ENCODE measurements around the gene PEX5L. TPM values are rescaled to one million over a fixed set of nuclear protein-coding genes. Genes with fewer than 3 reads are reported as not detected.

The PEX5L gene
- total RNA-seq, 4 donors from 2014 or later: 0.13 to 2.0 TPM; not detected in 2

GRCh38 chr3:179945569-179945968 is 91.2 kb downstream of the PEX5L start:
- Histone ChIP-seq H3K4me1 (no peaks in the 10 kb centered on the region), H3K27ac (no peak overlapping the region), H3K9me3 (no peaks in the 10 kb centered on the region), H3K36me3 (no peaks in the 10 kb centered on the region), H3K27me3 (no peaks in the 10 kb centered on the region), H3K4me3 (replicated peaks in 1 of 3) (no peak overlapping the region)
- TF ChIP-seq POLR2A (IDR thresholded peaks at IDR 0.05): no peak
- TF ChIP-seq, protein P1, sequence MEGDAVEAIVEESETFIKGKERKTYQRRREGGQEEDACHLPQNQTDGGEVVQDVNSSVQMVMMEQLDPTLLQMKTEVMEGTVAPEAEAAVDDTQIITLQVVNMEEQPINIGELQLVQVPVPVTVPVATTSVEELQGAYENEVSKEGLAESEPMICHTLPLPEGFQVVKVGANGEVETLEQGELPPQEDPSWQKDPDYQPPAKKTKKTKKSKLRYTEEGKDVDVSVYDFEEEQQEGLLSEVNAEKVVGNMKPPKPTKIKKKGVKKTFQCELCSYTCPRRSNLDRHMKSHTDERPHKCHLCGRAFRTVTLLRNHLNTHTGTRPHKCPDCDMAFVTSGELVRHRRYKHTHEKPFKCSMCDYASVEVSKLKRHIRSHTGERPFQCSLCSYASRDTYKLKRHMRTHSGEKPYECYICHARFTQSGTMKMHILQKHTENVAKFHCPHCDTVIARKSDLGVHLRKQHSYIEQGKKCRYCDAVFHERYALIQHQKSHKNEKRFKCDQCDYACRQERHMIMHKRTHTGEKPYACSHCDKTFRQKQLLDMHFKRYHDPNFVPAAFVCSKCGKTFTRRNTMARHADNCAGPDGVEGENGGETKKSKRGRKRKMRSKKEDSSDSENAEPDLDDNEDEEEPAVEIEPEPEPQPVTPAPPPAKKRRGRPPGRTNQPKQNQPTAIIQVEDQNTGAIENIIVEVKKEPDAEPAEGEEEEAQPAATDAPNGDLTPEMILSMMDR (IDR thresholded peaks at IDR 0.05): no peak
- WGBS, 2 donors: 73 to 79% methylated on average over 7 of the region's 7 CpGs
- intact Hi-C loops (cut with DNase I): no loop called here
- no peak for DNase-seq

- DNase-seq: no peak
- Histone ChIP-seq H3K4me1 (no peaks in the 10 kb centered on the region), H3K27ac (no peak overlapping the region), H3K4me3 (replicated peaks in 1 of 3) (no peak overlapping the region), H3K27me3 (no peaks in the 10 kb centered on the region), H3K36me3 (no peaks in the 10 kb centered on the region), H3K9me3 (no peaks in the 10 kb centered on the region)
- intact Hi-C loops (cut with DNase I): no loop called here
- WGBS, 2 donors: 55 to 69% methylated on average over 6 of the region's 6 CpGs
- TF ChIP-seq, protein P1 (IDR thresholded peaks at IDR 0.05): no peak
- no peak for TF ChIP-seq POLR2A (IDR thresholded peaks at IDR 0.05)
Observed at GRCh38 chr3:179943117-179943880, 93.4 kb downstream of the PEX5L start.

GRCh38 chr3:179942553-179943075 is 94.1 kb downstream of the PEX5L start:
- Histone ChIP-seq H3K9me3 (no peaks in the 10 kb centered on the region), H3K27me3 (no peaks in the 10 kb centered on the region), H3K36me3 (no peaks in the 10 kb centered on the region), H3K4me3 (replicated peaks in 1 of 3) (no peak overlapping the region), H3K27ac (no peak overlapping the region), H3K4me1 (no peaks in the 10 kb centered on the region)
- DNase-seq: no peak
- TF ChIP-seq, protein P1 (IDR thresholded peaks at IDR 0.05): no peak
- no peak for TF ChIP-seq POLR2A (IDR thresholded peaks at IDR 0.05)
- 45 to 46% methylated on average over 11 of the region's 11 CpGs for WGBS, 2 donors
- intact Hi-C loops (cut with DNase I): no loop called here

- 52 to 59% methylated on average over 2 of the region's 2 CpGs for WGBS, 2 donors
- Histone ChIP-seq H3K4me1 (no peaks in the 10 kb centered on the region), H3K36me3 (no peaks in the 10 kb centered on the region), H3K27ac (no peak overlapping the region), H3K4me3 (replicated peaks in 1 of 3) (no peak overlapping the region), H3K9me3 (no peaks in the 10 kb centered on the region), H3K27me3 (no peaks in the 10 kb centered on the region)
- DNase-seq: no peak
- no peak for TF ChIP-seq POLR2A (IDR thresholded peaks at IDR 0.05)
- TF ChIP-seq, protein P1 (IDR thresholded peaks at IDR 0.05): no peak
- intact Hi-C loops (cut with DNase I): no loop called here
Observed at GRCh38 chr3:179935710-179936109, 101.0 kb downstream of the PEX5L start.

GRCh38 chr3:179933914-179934313 is 102.8 kb downstream of the PEX5L start:
- 82 to 94% methylated on average over 4 of the region's 4 CpGs for WGBS, 2 donors
- no peaks in the 10 kb centered on the region for H3K9me3 ChIP-seq
- TF ChIP-seq, protein P1 (IDR thresholded peaks at IDR 0.05): no peak
- no peak for TF ChIP-seq POLR2A (IDR thresholded peaks at IDR 0.05)
- H3K4me3 ChIP-seq (replicated peaks in 1 of 3): no peak overlapping the region
- intact Hi-C loops (cut with DNase I): no loop called here
- no peak for DNase-seq
- H3K36me3 ChIP-seq: no peaks in the 10 kb centered on the region
- no peaks in the 10 kb centered on the region for H3K27me3 ChIP-seq
- H3K4me1 ChIP-seq: no peaks in the 10 kb centered on the region
- H3K27ac ChIP-seq: no peak overlapping the region
